Natural killer cell treated with Interleukin-12 subunit alpha and Interleukin-12 subunit beta and Interleukin-15 and Interleukin-18, amount 100 ng/mL, for 72 hours (primary cell): ENCODE measurements around the gene PCDH1. TPM values are rescaled to one million over a fixed set of nuclear protein-coding genes. Genes with fewer than 3 reads are reported as not detected.
"Not testable (repeated sequence)": the region's sequence is repeated elsewhere in the genome, so short reads cannot be mapped to it uniquely, and the experiment has no call there.

Experiments used
- ATAC-seq, 2 donors: fragments of 150-1000 bp; cut with Tn5 transposase in 1 of 2; sonication (Bioruptor Pico), chemical (Tn5 transposase) in 1 of 2; 2 replicates each; pipeline ENCODE4 v1.10.0; 2021
- DNase-seq: peaks from one replicate; pipeline ENCODE4 v3.0.0; 2022; ENCODE audit warnings: low spot score
- H3K27ac Mint-ChIP-seq, 2 donors: 1 replicate in 1 of 2; 2 replicates in 1 of 2; pipeline ENCODE4 v1.8.0; 2022; ENCODE audit warnings: mixed read lengths in 2 of 2, mild to moderate bottlenecking in 1 of 2, moderate library complexity in 1 of 2
- H3K27me3 Mint-ChIP-seq, 2 donors: 1 replicate in 1 of 2; 2 replicates in 1 of 2; pipeline ENCODE4 v1.8.0; 2022; ENCODE audit warnings: mixed read lengths in 2 of 2
- H3K36me3 Mint-ChIP-seq: one replicate; pipeline ENCODE4 v1.8.0; 2022; ENCODE audit warnings: mixed read lengths
- H3K4me1 Mint-ChIP-seq, 2 donors: 1 replicate in 1 of 2; 2 replicates in 1 of 2; pipeline ENCODE4 v1.8.0; 2022; ENCODE audit warnings: low read depth in 2 of 2, mixed read lengths in 2 of 2, mild to moderate bottlenecking in 1 of 2
- H3K4me3 Mint-ChIP-seq: one replicate; pipeline ENCODE4 v1.8.0; 2022; ENCODE audit warnings: mixed read lengths
- H3K9me3 Mint-ChIP-seq: 2 replicates; pipeline ENCODE4 v1.8.0; 2022; ENCODE audit warnings: mixed read lengths
- total RNA-seq, 2 donors: library from RNA; stranded (reverse); gene quantifications; one replicate each; pipeline ENCODE4 v1.2.3, GENCODE V29; 2022

Gene PCDH1
- 1 to 10 TPM; 1.8 to 5.9 TPM for total RNA-seq

DNA sequence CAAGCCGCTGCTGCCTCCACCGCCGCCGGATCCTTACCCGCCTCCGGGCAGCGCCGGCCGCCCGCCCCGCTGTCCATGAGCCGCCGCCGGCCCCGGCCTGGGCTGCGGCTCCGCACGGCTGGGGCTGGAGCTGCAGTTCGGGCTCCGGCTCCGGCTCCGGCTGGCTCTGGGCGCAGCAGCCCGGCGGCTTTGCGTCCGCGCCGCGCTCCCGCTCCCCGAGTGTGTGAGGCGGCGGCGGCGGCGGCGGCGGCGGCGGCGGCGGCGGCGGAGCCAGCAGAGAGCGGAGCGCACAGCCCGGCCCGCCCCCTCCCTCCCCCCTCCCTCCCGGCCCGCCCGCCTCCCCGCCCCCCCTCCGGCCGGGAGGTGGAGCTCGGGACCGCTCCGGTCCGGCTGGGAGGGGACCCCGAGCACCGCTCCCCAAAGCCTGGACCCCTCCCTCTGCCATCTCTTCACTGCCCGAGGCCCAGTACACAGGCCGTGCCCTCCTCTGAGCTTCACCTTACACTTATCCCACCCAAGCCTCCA is at the start of gene PCDH1:
TSS of gene PCDH1 (minus strand) at position 225 of the 525 bp plus-strand sequence. CDS start at position 77, 148 bp downstream.
- H3K36me3 Mint-ChIP-seq, result no peaks in the 10 kb centered on the region
- peaks cover 43 to 45% of the 10 kb centered on the region in 2 donors for H3K4me1 Mint-ChIP-seq
- peak within 1 kb of the TSS; percentile 88 for H3K4me3 Mint-ChIP-seq
- ATAC-seq (peak; percentile 53 to 71), DNase-seq (peak; percentile 60)
- H3K27ac Mint-ChIP-seq, result peak within 1 kb of the TSS; percentile 7 to 37
- peaks cover 24 to 53% of the 10 kb centered on the region in 2 donors for H3K27me3 Mint-ChIP-seq
- no peaks in the 10 kb centered on the region for H3K9me3 Mint-ChIP-seq

DNA sequence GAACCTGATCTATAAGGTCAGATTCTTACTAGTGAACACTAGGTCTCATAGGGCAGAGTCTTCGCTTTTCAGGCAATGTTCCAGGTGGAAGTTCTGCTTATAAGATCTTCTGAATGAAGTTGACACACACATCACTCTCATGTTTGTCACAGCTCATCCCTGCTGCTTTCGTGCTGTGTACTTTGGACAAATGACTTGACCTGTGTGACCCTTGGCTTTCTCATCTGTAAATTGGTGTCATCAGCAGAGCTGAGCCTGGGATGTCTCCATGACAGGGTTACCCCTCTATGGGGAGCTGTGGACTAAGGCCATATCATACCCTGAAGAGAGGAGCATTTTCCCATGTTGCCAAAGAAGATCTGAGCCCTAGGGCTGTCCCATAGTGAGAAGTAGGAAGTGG is 48.2 kb upstream of the PCDH1 start:
- H3K36me3 Mint-ChIP-seq, result peaks cover 38% of the 10 kb centered on the region
- H3K9me3 Mint-ChIP-seq, result no peaks in the 10 kb centered on the region
- DNase-seq (no peak), ATAC-seq (no peak)
- H3K27me3 Mint-ChIP-seq, result no peaks in the 10 kb centered on the region
- H3K4me1 Mint-ChIP-seq, result peaks cover 24 to 26% of the 10 kb centered on the region in 2 donors
- H3K4me3 Mint-ChIP-seq, result no peak overlapping the region
- H3K27ac Mint-ChIP-seq, result peak overlapping the region in 1 of 2 donors; percentile 6

DNA sequence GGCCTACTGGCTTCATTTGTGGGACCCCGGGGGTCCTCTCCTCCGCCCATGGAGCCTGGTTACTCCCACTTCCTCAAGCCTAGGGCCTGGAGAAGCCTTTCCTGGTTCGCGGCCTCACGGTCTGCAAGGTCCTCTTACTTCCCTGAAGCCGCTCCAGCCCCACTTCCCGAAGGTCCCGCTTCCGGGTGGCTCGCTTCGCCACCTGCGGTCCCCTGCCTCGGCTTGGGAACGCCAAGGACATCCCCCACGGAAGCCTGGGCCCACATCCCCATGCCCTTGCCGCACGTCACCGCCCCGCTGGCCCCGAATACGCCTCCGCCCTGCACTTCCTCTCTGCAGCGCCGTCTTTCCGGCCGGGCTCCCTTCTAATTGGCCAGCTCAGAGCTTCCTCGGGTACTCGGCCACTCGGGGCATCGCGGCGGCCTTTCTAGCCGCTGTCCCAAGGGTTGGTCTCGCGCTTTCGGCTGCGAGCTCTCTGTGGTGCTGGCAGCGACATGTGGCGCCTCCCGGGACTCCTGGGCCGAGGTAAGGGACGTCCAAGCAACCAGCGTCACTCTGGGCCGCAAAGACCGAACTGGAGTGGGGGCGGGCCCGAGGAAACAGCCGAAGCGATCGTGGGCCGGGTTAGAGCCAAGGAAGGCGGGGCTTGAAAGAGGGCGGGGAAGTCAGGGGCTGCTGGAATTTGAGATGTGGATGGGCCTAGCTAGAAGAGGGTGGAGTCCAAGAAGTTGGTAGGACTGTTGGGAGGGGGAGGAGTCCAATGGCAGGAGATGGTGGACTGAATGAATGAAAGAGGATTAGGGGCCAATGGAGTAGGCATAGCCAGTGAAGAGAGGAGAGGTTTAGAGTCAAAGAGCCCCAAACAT is 45.5 kb upstream of the PCDH1 start, which contains the start of gene DELE1:
TSS of gene DELE1 (plus strand) at position 424 of the 866 bp plus-strand sequence. CDS start at position 495, 71 bp downstream.
- no peaks in the 10 kb centered on the region for H3K9me3 Mint-ChIP-seq

DNA sequence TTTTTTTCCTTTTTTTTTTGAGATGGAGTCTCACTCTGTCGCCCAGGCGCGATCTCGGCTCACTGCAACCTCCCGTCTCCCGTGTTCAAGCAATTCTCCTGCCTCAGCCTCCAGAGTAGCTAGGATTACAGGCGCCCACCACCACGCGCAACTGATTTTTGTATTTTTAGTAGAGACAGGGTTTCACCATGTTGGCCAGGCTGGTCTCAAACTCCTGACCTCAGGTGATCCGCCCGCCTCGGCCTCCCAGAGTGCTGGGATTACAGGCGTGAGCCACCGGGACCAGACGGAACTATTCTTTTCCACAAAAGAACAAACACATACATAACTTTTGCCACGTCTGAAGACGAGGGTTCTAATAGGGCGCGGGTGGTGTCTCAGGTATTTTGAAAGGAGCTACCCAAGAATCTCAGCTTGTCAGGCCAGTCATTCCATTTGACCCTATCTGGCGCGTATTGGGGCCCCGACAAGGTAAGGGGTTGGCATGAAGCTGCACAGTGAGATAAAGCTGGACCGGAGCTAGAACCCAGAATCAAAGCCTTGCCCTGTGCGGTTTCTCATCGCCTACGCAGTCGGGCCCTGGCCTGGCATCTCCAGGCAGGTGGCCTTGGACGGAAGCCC is 44.7 kb upstream of the PCDH1 start:
- not testable (repeated sequence) for H3K9me3 Mint-ChIP-seq, ATAC-seq, DNase-seq, H3K27me3 Mint-ChIP-seq
- H3K36me3 Mint-ChIP-seq, result peaks cover 22% of the 10 kb centered on the region
- H3K27ac Mint-ChIP-seq, result peak overlapping the region; percentile 94 to 95
- H3K4me3 Mint-ChIP-seq, result peak overlapping the region; percentile 95
- peaks cover 23 to 24% of the 10 kb centered on the region in 2 donors for H3K4me1 Mint-ChIP-seq

More for the DNA sequence above, 45.5 kb upstream of the PCDH1 start, which contains the start of gene DELE1:
- ATAC-seq (peak; percentile 97 to 98), DNase-seq (peak; percentile 95)
- Mint-ChIP-seq H3K4me3 (peak within 1 kb of the TSS; percentile 95), H3K27ac (peak within 1 kb of the TSS; percentile 94 to 95), H3K27me3 (no peaks in the 10 kb centered on the region), H3K36me3 (peaks cover 26% of the 10 kb centered on the region), H3K4me1 (peaks cover 23 to 24% of the 10 kb centered on the region in 2 donors)

DNA sequence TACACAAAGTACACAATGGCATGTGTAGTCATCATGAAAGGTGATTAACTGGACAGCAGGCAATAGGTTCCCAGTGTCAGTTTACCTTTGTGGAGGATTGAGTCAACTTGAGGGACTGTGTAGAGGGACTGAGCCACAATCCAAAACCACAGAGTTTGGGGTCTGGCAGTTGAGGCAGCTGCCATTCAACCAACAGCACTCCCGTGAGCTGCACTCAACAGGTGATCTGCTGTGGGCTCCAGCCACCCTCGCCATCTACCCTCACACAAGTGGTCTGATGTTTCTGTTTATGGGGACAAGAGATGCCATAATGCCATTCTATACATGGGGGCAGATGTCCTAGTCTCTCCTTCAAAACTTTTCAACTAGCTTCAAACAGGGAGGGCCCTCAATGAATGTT is 42.6 kb upstream of the PCDH1 start:
- ATAC-seq, result no peak
- Mint-ChIP-seq H3K4me3 (peak overlapping the region; percentile 59), H3K27ac (peak overlapping the region in 1 of 2 donors; percentile 33)

DNA sequence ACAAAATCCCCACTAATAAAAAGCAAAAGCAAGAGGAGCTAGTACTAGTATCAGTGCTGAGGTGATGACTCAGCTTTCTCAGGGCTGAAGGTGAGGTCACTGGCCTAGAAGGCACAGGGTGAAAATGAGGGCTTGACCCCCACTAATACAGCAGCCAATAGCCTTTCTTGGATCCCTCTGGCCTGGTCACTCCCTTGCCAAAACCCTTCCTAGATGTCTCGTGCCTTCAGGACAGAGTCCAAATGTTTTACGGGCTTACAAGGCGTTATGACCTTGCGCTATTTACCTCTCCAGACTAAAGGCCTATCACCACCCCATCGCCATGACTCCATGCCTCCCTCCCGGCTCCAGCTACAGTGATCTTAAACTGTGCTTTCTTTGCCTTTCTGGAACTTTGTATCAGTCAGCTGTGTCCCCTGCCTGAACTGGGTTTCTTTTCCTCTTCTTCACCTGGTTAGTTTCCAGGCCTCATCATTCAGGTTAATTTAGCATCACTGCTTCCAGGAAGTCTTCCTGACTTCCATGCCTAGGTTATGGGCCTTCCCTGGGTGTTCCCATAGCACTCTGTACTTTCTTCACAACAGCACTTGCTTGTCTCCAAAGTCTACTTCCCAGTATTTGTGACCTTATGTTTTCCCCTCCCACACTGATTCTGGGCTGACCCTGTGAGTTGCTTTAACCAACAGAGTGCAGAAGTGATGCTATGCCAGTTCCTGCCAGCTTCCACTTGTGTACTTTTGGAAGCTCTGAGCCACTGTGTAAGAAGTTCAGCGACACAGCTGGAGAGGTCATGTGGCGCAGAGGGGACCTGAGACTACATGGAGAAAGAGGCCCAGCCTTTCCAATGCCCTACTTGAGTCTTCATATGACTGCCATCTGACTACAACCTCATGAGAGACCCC is 41.3 kb upstream of the PCDH1 start:
- ATAC-seq, result no peak

More for the DNA sequence above, 42.6 kb upstream of the PCDH1 start:
- Mint-ChIP-seq H3K4me1 (peaks cover 15% of the 10 kb centered on the region in 2 donors), H3K9me3 (no peaks in the 10 kb centered on the region), H3K36me3 (peaks cover 4% of the 10 kb centered on the region), H3K27me3 (peaks cover 10 to 17% of the 10 kb centered on the region in 2 donors)
- DNase-seq, result no peak

DNA sequence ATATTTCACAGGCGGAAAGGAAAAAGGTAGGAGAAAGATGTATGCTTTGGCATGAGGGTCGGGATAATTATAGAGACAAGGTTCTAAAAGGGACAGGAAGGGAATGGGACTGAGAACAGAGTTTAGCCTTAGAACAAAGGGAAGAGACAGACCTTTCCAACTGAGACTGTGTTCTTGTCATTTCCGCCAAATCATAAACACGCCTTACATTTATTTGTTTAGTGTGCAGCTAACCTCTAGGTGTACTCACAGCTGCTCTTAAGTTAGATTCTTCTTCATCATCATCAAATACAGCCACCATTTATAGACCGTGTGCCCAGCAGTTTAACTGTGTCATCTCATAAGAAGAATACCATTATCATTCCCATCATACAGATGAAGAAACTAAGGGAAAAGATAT is 39.5 kb upstream of the PCDH1 start:
- H3K4me1 Mint-ChIP-seq, result peaks cover 4 to 5% of the 10 kb centered on the region in 2 donors
- no peaks in the 10 kb centered on the region for H3K9me3 Mint-ChIP-seq
- H3K36me3 Mint-ChIP-seq, result peaks cover 4% of the 10 kb centered on the region
- ATAC-seq (no peak), DNase-seq (no peak)
- H3K27ac Mint-ChIP-seq, result no peak overlapping the region
- H3K4me3 Mint-ChIP-seq, result no peak overlapping the region
- peaks cover 23 to 38% of the 10 kb centered on the region in 2 donors for H3K27me3 Mint-ChIP-seq

More for the DNA sequence above, 41.3 kb upstream of the PCDH1 start:
- Mint-ChIP-seq H3K36me3 (peaks cover 4% of the 10 kb centered on the region), H3K4me1 (peaks cover 10 to 14% of the 10 kb centered on the region in 2 donors), H3K4me3 (no peak overlapping the region), H3K27me3 (peaks cover 15 to 28% of the 10 kb centered on the region in 2 donors), H3K27ac (no peak overlapping the region), H3K9me3 (no peaks in the 10 kb centered on the region)
- no peak for DNase-seq

DNA sequence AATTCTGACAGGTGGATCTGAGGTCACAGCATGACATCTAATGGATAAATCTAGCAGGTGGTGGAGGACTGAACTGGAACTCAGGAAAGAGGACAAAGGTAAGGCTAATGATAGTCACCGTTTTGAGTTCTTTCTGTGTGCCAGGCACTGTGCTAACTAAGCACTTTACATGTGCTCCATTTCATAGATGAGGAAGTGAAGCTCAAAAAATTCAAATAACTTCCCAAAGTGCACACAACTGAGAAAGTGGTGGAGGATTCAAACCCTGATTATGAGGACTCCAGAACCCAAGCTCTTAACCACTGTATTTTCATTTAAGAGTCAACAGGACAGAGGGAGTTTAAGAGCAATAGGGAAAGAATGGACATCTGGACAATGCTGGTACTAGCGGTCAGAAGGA is 38.3 kb upstream of the PCDH1 start:
- H3K27me3 Mint-ChIP-seq, result peaks cover 23 to 38% of the 10 kb centered on the region in 2 donors
- DNase-seq (no peak), ATAC-seq (no peak)
- H3K9me3 Mint-ChIP-seq, result no peaks in the 10 kb centered on the region
- peaks cover 4 to 5% of the 10 kb centered on the region in 2 donors for H3K4me1 Mint-ChIP-seq
- H3K27ac Mint-ChIP-seq, result no peak overlapping the region
- H3K36me3 Mint-ChIP-seq, result peaks cover 4% of the 10 kb centered on the region
- no peak overlapping the region for H3K4me3 Mint-ChIP-seq

DNA sequence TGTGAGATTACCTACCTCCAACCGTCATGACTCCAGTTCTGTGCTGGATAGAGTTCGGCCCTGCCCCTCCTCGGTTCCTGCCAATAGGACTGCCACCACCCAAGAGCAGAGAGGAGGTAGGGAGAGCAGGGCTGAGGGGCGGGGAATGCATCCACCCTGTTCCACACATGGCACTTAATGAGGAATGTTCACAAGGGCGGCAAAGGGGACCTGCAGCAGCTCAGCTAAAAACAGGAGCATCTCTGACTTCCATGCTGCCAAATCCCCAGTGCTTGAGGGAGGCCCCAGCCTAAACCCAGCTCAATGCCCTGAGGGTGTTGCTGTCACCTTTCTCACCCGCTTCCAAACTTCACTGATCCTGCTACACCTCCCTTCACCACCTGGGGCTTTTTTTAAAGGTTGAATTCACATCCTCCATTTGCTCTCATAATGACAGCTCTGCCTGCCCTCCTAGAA is 37.7 kb upstream of the PCDH1 start:
- H3K9me3 Mint-ChIP-seq, result no peaks in the 10 kb centered on the region
- H3K36me3 Mint-ChIP-seq, result peaks cover 4% of the 10 kb centered on the region
- ATAC-seq (no peak), DNase-seq (no peak)
- peaks cover 23 to 38% of the 10 kb centered on the region in 2 donors for H3K27me3 Mint-ChIP-seq
- no peak overlapping the region for H3K27ac Mint-ChIP-seq
- peaks cover 4 to 5% of the 10 kb centered on the region in 2 donors for H3K4me1 Mint-ChIP-seq
- H3K4me3 Mint-ChIP-seq, result no peak overlapping the region

DNA sequence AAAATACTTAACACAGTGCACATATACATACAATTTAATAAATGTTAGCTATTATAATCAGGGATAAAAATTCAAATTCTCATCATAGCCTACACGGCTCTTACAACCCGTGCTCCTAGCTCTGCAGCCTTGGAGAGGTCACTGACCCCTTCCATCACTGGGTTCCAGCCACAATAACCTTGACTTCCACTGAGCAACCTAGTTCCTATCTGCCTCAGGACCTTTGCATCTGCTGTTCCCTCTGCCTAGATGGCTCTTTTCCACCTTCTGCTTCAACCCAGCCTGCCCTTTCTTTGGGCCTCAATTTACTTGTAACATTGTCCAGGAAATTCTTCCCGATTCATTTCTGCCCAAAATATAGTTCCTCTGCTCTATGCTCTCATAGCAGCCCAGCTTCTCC is 36.6 kb upstream of the PCDH1 start:
- Mint-ChIP-seq H3K4me3 (peak overlapping the region; percentile 28), H3K27me3 (peaks cover 26 to 38% of the 10 kb centered on the region in 2 donors), H3K4me1 (peaks cover 4 to 5% of the 10 kb centered on the region in 2 donors), H3K9me3 (no peaks in the 10 kb centered on the region), H3K36me3 (peaks cover 4% of the 10 kb centered on the region), H3K27ac (peak overlapping the region in 1 of 2 donors; percentile 15)
- DNase-seq, result no peak
- ATAC-seq, result no peak

DNA sequence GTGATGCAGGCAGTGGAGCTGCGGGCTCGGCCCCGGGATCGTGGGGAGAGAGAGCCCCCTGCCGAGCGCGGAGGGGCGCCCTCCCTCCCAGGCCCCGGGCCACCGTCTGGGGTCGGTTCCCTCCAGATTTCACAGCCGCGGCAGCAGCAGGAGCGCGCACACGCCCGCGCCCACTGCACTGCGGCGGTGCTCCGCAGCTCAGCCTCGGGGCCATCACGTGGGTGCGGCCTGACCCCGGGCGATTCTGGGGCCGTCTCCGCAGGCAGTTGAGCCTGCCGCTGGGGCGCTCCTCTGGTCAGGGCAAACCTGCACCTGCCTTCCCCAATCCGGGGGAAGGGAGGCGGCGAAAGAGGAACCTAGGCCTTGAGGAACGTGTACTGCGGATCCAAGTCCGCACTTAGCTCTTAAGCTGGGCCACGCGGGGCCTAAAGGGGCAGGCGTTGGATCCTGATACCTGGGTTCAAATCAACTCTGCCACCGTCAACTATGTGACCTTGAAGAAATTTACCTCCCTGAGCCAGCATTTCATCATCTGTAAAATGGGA is 36.1 kb upstream of the PCDH1 start:
- peaks cover 4% of the 10 kb centered on the region for H3K36me3 Mint-ChIP-seq
- H3K27ac Mint-ChIP-seq, result no peak overlapping the region
- peaks cover 4 to 5% of the 10 kb centered on the region in 2 donors for H3K4me1 Mint-ChIP-seq
- ATAC-seq (peak; percentile 60 to 87), DNase-seq (no peak)
- H3K4me3 Mint-ChIP-seq, result no peak overlapping the region
- H3K9me3 Mint-ChIP-seq, result no peaks in the 10 kb centered on the region
- peaks cover 26 to 38% of the 10 kb centered on the region in 2 donors for H3K27me3 Mint-ChIP-seq

DNA sequence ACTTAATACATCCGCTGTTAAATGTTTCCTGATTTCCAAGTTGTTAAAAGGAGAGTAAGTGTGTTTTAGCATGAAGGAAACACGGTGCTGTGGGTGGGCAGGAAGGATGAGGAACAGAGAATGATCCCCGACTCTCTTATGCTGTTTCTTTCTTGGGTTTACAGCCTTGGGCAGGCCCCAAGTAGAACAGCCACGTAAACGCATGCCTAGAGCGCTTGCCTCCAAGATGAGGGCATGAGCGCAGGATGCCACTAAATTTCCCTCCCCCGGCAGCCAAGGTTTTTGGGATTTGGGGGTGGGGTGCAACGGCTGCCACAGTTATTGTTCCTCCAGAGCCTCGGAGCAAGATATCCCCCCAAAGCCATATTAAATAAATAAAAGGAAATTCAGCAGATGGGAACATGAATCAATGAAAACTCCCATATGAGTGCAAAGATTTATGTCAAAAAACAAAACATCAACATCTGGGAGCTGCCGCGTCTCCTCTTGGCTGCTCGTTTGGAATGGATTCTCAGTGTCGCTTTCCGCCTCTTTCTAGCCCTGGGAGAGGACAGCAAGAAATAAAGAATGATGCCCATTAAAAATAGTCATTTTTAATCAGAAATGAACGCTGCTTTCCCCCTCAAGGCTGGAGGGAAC is 35.5 kb upstream of the PCDH1 start:
- Mint-ChIP-seq H3K4me3 (peak overlapping the region; percentile 5), H3K9me3 (no peaks in the 10 kb centered on the region), H3K27ac (no peak overlapping the region), H3K4me1 (peaks cover 4 to 5% of the 10 kb centered on the region in 2 donors), H3K36me3 (peaks cover 4% of the 10 kb centered on the region), H3K27me3 (peaks cover 28 to 38% of the 10 kb centered on the region in 2 donors)
- no peak for ATAC-seq
- DNase-seq, result no peak
